ENCODE measurements around the gene CD247.

Gene CD247

DNA sequence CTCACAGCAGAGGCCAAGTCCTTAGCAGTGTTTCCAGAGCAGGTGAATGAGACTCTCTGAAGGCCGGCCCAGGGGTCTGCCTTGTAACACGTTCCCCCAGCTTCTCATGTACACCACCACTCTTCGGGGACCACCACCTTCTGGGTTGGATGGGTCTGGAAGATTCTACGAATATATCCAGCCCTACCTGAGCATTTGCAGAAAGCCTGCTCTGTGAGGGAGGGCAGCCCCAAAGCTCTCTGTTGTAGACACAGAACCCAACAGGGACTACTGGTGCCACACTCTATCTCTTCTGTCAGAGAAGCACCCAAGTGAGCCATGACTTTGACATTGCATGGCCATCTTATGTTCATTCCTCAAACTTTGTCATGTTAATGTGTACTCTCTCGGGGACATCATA is 61.8 kb downstream of the CD247 start:
- DNase-seq: no peak

DNA sequence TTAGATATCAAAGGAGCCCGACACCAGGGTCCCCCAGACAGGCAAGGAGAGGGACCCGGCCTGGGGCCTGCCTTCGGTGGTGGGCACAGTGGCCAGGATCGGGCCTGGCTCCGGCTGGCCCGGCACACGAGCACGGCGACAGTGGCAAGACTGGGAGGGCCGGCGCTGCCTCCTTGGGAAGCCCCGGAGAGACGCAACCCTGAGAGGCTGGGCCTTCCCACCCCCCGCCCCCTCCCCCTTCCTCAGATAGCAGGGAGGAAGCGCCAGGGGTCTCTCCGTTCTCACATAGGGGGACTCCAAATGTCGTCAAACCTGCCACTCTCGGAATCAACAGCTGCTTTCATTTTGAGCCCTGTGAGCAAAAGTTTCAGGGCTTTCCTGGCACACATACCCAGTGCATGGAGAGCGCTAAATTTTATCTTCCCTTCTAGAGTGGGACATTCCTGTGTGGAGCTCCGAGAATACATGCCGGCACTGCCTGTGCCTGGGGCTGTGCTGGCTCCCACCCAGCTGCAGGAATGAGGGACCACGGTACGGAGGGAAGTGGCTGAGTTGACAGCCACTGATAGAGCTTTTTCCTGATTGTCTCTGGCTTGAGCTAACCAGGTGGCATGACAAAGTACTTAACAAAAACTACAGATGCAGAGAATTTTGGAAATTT is 62.4 kb downstream of the CD247 start:
- peak; percentile 49 for DNase-seq

DNA sequence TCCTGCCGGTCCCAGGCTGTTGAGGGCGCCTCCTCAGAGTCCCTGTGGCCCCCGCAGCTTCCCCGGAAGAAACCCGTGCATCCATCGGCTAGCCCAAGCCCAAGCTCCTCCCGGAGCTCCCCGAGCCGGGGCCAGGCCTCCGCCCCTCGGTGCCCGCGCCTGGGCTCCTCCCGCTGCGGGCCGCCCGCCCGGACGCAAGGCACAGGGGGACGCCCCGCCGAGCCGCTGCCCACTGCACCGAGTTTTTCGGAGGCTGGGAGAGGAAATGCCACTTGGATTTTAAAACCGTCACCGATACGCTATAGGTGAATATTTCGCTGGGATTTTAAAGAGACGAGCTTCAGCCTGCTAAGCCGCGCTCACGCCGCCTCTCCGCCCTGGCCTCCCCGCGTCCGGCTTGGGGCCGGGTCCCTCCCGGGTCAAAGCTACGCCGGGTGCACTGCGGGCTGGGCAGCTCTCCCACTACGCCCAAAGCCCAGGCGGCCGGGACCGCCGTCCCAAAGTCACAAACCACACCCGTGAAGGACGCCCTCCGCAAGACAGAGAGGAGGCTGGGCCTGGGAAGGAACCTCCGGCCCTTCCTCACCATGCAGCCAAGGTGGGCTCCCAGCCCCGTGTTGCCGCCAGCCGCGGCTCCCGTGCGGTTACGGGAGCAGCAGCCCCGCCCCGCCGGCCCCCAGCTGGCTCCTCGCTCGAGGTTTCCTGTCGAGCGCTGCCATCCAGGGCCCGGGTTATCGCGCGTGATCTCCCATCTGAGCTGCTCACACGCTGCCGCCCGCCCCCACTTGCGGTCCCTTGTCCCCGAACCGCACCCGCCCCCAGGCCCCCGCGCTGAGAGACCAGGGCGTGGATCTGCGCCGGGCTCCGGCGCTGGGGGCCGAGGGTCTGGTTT is 63.2 kb downstream of the CD247 start:
- peak; percentile 79 for DNase-seq

- no peak for DNase-seq
Measured at GRCh38 chr1:167454304-167454893, 63.9 kb downstream of the CD247 start.

- no peak for DNase-seq
Measured at GRCh38 chr1:167453123-167453522, 65.2 kb downstream of the CD247 start.

GRCh38 chr1:167452483-167452882 is 65.8 kb downstream of the CD247 start:
- DNase-seq: no peak

GRCh38 chr1:167450843-167451242 is 67.5 kb downstream of the CD247 start:
- DNase-seq: no peak

- peak; percentile 89 for DNase-seq
Measured at GRCh38 chr1:167447521-167448136, 70.7 kb downstream of the CD247 start.

GRCh38 chr1:167446966-167447365 is 71.4 kb downstream of the CD247 start:
- DNase-seq: no peak

- DNase-seq: no peak
Measured at GRCh38 chr1:167443757-167444156, 74.6 kb downstream of the CD247 start.

DNA sequence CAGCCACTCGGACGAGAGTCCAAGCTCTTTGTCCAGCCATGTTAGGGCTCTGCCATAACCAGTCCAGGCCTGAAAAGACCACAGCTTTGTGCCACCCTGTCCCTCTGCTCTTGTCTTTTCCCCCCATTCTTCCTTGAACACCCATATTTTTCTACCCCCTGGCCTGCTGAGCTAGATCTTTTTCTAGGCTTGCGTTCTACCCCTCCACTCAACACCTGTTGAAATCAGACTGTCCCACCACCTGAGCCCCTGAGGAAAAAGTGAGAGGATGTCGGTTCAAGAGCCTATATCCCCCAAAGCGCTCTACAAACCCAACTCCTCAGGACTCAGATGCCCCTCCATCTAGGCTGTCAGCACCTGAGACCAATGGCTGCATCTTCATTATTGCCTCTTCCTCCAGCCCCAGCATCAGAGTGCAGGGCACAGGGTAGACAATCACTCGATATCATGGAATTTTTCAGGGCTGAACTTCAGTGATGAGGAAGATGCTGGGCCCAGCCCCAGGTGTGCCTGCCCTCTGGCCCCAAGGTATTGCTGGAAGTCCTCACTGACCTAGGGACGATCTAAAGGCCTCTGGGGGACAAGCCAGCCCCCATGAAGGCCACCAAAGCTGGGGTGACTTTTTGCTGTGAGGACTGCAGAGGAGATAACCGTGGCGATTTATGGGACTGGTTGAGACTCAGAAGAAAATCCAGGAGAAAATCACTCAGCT is 75.3 kb downstream of the CD247 start:
- DNase-seq: no peak

GRCh38 chr1:167442142-167442848 is 76.0 kb downstream of the CD247 start:
- peak; percentile 88 for DNase-seq

DNA sequence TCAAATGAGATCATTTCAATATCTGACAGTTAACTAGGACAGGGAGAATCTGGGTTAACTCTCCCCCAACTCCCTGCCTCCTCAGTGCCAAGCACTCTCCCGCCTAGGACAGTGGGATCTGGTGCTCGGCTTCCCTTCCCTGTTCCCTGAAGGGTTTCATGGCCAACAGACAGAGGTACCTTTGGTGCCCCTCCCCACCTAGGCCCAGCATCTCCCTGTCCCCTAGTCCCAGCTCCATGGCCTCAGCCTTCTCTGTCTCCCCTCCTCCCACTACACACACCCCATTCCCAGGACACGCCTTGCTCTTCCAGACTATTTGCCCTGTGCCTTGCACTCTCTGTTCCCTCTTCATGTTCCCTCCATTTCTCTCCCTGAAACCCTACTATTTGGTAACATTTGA is 77.1 kb downstream of the CD247 start:
- no peak for DNase-seq

GRCh38 chr1:167440776-167441175 is 77.6 kb downstream of the CD247 start:
- no peak for DNase-seq

DNA sequence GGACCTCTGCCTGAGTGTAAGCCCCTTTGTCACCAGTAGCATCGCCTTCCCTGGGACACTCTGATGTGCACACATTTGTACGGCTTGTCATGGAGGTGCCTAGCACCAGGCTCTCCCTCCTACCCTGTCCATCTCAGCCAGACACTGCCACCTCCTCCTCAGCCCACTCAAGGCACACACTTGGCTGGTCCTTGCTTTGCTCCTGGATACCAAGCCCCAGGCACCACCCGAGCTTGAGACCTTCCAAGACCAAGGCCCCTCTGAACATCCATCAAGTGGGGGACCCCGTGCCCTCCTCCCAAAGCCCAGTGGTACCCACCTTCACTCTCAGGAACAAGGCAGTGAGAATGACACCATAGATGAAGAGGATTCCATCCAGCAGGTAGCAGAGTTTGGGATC is 78.0 kb downstream of the CD247 start:
- DNase-seq: no peak

GRCh38 chr1:167439301-167439988 is 78.9 kb downstream of the CD247 start:
- no peak for DNase-seq

GRCh38 chr1:167438171-167439138 is 79.9 kb downstream of the CD247 start:
- DNase-seq: no peak

GRCh38 chr1:167435484-167435883 is 82.8 kb downstream of the CD247 start:
- DNase-seq: no peak

DNA sequence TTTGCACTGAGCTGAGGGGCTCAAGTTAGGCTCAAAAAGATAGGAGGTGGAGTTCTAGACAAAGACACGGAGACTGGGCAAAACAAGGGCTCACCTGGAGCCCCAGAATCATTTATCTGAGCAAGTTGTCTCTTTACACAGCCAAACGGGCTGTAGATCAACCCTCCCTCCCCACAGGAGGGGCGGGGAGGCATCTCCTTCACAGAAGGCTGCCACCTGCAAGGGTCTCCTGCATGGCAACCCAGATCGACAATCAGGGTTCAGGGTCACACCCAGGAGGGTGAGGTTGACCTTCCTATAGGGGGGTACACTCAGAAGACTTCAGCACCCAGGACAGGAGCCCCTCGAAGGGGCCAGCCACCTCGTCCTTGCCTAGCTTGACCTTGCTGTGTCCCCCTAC is 84.0 kb downstream of the CD247 start:
- DNase-seq: no peak

- no peak for DNase-seq
Measured at GRCh38 chr1:167433884-167434283, 84.4 kb downstream of the CD247 start.
